ENCODE results near the gene DGKG.

The DGKG gene

DNA sequence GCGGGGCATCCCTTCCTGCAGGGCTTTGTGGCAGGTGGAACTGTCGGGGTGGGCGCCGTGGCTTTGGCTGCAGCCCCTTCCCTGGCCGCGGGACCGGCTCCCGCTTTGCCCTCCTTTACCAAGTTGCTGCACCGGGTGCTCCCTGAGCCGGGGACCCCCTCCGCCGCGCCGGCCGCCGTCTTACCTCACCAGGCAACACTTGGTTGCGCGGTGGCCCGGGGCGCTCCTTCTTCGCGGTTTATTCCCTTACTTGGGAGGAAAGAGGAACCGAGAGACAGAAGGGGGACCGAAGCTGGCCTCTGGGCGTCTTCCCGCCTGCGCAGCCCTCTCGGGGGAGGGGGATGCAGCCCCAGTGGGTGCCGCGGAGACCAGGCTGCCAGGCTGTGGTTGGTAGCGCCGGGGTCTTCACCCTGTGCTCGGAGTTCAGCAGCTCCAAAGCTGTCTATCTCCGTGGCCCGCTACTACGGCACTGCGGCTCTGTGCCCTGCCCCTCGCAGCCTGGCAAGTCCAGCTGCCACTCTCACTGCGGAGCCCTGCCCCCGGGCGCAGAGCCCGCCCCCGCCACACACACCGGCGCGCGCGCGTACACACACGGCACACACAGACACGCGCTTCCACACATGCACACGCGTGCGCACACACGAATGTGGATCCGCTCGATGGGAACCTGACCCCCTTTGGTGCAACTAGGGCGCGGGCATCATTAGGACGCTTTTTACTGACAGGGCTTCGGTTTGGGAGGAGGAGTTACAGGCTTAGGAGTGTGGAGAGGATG is at the start of gene DGKG:
DGKG (minus strand) TSS at position 473 of the 775 bp plus-strand sequence. CDS start 41,775 bp downstream, outside the sequence.
- no peak for DNase-seq

DNA sequence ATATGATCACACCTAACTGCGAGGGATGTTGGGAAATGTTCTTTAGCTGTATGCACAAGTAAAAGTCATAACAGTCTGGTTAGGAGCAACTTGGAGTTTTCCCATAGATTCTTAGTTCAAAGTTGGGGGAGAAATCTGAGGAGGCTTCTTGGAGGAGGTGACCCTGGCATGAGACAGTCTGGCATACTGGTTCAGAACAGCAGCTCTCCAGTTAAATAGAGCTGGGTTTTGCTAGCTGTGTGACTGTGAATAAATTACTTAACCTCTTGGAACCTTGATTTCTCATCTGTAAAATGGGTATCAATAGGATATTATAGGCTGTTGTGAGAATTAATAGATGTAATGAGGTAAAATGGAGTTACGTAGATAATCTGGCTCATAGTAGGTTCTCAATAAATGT is 49.1 kb upstream of the DGKG start:
- no peak for DNase-seq

DNA sequence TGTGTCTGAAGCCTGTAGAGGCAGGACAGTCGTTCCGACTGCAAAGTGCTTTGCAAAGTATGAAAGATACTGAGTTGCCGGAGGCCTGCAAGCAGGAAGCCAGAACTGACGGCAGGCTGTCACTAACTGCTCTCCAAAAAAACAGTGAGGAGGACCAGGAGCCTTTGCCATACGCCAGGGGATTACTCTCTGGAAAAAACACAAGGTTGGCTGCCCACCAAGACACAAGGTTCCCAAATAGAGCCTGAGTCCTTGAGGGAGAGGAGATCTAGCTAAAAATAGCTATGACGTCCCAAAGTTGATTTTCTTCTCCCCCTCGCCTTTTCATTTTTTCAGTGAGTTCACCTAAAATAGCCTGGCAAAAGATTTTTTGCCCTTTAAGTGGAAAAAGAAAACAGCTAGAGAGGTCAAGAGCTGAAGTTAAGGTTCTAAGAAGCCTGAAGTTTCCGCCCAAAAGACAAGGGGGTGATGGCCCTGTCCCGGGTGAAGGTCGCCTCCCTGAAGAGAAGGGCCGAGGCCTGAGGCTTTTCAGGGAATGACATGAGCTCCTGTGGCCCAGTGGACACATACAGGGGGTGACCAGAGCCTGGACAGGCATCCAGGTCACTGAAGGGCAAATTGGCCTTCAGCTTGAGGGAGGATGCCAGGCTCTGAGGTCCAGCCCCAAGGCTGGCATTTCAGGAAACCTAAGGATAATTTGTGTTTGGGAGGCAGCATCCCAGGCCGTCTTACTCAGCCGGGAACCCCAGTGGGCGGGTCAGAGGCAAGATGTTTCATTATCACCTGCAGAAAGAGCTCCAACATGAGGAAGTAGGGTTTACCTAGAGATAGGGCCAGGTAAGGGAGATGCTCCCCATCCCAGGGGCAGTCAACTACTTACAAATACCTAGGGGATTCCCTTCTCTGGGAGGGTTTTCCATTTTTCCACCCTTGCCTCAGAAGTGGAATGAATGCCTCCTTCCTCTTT is 44.9 kb upstream of the DGKG start:
- DNase-seq = no peak

DNA sequence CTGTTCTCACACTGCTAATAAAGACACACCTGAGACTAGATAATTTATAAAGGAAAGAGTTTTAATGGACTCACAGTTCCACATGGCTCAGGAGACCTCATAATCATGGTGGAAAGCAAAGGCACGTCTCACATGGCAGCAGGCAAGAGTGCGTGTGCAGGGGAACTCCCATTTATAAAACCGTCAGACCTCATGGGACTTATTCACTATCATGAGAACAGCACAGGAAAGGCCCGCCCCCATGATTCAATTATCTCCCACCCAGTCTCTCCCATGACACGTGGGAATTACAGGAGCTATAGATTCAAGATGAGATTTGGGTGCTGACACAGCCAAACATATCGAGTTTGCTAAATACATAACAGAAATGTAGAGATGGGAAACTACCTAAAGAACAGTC is 39.5 kb upstream of the DGKG start:
- DNase-seq = no peak

DNA sequence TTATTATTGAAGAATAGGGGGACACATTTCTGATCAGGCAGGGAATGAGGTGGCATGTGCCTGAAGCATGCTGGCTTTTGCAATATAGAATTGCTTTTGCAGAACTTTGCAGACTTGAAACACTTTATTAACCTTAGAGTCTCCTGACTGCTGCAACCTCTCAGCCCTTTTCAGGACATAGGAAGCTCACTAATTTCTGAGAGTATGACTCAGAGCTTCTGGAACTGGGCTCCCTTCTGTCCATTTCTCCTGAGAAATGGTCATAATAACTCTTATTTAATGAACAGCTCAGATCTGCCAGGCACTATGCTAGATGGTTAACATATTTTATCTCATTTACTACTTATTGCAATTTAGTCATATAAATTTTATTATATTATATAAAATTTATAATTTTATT is 38.6 kb upstream of the DGKG start:
- DNase-seq = no peak

DNA sequence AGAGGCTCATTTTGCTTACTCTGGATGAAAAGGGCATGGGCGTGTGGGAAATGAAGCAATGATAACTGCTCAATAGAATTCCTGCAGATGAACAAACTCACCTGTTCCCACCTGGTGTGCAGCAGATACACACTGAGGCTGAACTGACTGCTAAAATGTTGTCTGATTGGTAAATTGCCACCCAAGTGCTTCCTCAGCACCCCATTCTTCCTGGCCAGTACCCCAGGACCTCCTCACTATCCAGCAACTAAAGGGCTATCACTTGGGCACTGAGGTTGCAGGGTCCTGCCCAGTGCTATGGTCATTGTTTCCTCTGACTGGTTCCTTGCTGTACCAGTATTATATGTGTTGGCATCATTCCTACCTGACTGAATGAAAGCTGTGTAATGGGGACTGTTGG is 38.0 kb upstream of the DGKG start:
- no peak for DNase-seq

DNA sequence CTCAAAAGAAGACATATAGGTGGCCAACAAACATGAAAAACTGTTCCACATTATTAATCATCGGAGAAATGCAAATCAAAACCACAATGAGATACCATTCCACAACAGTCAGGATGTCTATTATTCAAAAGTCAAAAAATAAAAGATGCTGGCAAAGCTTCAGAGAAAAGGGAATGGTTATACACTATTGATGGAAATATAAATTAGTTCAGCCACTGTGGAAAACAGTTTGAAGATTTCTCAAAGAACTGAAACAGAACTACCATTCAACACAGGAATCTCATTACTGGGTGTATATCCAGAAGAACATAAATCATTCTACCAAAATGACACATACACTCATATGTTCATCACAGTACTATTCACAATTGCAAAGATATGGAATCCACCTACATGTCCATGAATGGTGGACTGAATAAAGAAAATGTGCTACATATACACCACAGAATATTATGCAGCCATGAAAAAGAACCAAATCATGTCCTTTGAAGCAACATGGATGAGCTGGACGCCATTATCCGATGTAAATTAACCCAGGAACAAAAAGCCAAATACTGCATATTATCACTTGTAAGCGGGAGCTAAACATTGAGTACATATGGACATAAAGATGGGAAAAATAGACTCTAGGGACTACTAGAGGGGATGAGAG is 32.7 kb upstream of the DGKG start:
- DNase-seq = no peak

DNA sequence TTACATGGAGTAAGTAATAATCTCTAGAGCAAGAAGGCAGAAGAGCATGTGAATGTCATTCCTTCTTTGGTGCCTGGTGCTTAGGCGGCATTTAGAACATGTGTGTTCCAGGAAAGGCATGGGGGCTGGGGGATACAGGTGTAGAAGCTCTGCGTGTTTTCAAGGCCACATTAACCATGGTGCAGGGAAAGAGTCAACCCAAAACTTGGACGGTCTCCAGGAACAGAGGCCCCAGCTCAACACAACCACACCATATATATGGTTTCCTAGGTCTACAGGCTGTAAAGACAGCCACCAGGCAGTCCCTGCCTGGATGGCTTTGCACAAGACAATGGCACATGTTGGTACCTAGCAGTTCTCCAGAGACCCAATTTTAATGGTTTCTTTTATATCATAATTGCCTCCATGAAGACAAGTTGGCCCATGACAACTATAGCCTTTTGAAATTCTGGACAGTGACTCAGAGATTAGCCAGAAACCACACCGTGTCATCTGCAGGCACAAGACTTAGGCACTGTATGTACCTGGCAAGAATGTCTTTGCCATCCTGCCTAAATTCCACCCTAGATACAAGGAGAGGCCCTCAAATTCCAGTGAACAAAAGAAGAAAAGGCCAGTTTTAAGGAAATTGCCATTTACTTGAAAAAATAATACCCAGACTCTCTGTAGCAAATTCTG is 25.0 kb upstream of the DGKG start:
- no peak for DNase-seq

DNA sequence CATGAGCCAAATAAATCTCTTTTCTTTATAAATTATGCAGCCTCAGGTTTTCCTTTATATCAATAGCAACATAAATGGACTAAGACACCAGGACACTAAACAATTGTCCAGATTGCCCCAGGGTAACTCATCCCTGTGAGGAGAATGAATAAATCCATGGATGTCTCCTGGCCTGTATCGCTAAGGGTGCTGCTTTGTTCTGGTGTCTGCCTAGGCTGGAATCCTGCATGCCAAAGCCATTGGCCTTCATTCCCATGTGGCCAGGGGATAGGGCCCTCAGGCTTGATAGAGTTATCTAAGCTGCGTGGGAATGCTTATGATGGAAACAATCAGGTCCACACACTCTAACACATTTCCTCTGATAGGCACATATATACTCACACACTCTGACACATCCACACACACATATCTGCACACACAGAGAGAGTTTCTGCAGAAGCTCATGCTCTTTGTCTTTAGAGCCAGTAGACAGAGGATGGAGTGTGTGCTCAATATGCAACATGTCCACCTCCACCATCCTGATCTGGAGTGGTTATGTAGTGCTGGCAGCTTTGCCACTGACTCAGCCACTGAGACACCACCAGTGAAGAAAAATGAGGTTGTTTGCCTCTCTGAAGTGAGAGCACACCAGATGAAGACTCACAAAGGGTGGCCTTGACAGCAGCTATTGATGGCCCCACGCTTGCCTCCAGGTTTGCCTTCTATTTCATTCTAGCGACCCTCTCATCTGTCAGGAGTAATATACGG is 24.0 kb upstream of the DGKG start:
- DNase-seq = no peak

DNA sequence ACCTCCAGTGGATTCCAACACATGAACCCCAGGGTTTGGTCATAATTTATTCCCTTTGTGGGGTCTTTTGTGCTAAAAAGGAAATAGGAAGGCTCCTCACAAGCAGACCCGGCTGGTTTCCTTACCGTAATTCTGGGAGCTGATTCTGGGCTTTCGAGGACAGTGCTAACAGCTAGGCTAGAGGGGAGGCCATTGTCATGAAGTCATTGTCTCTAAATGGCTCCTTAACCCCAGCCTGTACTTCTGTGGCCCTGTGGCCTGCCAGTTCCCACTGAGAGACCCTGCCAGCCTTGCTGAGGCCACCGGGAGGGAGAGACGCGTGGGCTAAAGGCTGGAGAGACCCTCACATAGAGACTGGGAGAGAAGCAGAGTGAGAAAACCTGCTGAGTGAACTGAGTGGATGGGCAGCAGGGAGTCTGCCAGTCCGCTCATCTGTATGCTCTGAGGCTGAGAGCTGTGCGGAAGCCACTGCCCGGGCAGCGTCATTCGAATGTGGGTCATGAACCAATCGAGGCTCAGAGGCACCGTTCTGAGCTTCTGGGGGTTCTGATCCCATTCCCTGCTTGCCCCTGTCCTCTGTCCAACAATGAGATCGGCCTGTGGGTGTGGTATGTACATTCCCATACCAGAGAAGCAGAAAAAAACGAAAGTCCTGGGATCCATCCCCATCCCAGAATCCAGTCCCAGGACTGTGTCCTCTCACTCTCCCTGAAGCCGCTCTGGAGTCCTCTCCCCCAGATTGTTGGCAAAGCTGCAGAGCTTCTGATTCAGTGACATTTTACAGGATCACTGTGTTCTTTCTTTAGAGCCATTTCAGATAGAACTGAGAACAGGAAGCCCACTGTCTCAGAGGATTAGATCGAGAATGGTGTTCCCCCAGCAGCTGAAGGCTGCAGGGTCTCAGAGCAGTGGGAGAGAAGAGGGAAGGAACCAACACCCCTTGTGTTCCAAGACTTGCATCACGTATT is 21.3 kb upstream of the DGKG start:
- no peak for DNase-seq

DNA sequence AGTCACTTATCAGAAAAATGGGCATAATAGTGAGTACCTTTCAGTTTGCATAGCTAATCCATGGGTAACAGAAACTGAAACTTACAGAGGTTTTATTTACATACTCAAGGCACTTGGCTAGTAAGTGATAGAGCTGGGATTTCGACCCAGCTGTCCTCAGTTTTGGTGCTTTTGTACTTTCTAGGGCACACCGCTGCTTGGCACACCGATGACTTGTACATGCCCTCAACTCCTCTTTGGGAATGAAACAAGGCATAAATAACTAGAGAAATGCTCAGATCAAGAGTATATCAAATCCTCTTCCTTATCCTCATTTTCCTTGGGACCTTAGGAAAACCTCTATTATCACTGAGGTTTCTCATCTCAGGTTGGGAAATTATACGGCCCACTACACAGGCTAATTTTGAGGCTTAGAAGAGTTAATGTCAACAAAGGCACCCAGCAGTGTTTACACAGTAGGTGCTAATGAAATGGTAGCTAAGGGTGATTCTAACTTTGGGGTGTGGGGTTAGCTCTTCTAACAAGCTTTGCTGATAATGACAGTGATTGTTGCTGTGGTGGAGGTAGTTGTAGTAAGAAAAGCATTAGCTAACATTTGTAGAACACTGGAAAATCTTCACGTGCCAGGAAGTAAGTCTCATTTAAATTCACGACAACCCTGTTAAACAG is 20.3 kb upstream of the DGKG start:
- no peak for DNase-seq

DNA sequence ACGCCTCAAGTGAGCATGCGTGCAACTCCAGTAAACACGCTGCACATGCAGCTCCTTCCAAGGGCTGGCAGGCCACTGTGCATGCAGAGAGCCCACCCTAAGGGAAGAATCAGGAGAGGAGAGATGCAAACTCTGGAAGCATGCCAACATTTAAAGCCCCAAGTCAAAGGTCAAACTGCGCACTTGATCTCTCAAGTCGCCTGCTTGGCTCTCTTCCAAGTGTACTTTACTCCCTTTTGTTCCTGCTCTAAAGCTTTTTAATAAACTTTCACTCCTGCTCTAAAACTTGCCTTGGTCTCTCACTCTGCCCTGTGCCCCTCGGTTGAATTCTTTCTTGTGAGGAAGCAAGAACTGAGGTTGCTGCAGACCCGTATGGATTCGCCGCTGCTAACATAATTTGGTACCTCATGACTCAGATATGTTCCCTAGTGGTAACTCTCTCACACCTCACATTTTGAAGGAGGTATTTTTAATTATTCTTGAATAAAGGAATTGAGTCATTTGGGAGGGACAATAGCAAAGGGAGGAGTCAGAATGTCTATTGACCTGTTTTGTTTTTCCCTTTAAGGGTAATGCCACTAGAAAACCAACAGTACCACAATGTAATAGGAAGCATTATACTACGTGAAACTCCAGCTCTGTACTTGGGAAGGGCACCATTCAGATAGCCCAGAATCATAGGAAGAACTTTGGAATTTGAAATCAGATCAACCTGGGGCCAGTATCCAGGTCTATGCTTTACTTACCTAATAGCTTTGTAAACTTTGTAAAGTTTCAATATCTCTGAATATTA is 19.6 kb upstream of the DGKG start:
- DNase-seq = no peak

DNA sequence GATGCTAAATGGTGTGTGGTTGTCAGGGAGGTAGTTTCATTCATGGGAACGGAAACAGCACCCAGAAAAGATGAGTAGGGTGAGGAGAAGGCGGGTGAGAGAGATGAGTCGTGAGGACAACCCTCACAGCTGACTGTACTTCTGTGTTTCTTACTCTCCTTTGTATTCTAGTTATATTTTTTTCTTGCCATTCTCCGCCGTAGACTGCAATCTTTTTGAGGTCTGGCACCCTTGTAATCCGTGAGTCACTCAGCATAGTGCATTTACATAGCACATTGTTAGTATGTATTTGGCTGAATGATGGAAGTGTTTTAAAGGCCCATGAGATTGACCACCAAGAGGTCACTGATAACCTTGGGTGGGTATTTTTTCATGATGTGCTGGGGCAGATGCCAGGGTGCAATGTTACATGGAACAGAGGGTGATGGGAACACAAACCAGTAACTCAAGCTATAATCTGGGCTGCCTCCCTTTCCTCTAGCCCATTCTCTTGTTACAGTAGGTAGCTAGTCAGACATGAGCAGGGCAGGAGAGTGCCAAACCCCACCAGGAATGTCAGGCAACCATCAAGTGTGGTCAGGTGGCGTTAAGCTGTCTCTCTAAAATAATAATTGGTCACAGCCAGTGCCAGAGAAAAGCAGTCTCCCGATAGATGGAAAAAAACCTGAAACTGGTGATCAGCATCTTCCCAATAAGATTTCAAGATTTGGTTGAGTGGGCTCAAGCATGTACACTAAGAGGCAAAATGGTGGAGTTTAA is 18.8 kb upstream of the DGKG start:
- no peak for DNase-seq

DNA sequence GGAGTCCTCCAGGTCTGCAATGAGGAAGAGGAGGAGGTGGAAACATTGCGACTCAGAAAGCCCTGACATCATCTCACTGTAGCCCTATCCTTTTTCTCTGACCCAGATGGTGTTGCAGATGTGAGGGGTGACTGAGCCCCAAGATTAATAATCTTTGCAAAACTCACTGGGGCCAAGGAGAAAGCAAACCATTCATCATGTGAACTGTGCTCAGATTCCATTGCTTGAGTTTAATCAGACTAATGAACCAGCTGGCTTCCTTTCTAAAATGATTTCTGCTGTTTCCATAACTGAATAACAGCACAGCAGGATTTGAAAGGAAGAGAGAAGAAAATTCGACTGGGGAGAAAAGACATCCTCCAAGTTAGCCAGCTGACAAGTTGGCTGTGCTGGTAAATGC is 13.4 kb upstream of the DGKG start:
- DNase-seq = no peak

DNA sequence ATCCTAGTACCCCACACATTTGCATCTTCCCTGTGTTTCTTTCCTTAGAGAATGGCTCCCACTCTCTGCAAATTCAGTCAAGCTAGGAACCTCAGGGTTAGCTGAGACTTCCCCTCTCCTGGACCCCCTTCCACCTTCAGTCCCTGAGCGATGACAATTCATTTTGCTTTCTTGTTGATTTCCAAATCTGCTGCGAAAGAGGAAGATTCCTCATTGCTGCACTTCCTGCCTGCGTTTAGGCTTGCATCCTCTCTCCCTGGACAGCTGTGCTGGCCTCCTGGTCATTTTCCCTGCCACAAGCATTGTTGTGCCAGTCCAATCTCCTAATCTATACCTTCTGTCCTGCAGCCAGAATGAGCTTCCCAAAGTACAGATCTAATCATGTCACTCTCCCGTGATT is 12.3 kb upstream of the DGKG start:
- DNase-seq = no peak

DNA sequence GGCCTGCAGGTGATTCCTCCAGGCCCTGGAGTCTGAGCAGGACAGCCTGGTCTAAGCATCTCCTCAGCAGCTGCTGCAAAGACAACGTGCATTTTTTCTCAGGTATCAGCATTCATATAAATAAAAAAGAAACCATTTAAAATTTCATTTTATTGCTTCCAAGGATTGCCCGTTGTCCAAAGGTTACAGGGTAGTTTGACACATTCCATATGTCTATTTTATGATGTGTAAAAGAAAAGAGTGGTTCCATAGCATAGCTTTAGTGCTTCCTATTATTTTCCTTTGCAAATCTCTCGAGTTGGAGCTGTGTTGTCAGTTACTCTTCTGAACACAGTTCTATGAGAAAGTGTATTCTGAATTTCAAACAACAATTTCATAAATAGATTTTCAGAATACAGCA is 7.2 kb upstream of the DGKG start:
- DNase-seq = no peak

DNA sequence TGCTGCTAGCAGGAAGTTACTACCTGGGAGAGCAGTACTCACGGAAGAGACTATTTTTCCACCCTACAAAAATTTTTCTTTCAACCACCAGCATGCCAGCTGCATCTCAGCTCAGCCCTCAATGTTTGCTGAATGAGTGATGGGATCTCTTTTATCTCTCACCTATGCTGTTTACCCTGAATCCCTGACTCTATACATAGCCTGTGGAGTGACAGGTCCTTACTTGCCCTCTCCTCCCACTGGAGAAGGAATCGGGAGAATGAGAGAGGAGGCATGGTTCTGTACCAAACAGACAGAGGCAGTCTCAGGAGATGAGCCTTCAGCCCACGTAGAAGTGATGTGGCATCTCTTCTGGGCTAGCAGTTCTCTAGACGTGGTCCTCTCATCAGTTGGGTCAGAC is 6.7 kb upstream of the DGKG start:
- no peak for DNase-seq

DNA sequence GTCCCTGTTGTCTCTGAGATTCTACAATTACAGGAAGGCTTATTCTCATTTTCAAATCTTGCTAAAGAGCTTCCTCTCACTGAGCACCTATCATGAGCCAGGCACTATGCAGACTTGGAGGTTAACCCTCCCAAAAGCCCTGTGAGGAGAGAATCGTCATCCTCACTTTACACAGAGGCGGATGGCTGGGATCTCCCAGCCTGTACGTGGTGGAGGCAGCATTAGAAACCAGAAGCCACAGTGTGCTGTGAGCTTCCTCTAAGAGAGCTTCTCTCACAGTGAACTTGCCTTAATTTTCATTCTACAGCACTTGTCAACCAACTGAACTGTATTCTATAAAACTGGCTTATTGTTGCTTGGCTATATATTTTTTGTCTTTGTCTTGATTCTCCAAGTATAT is 6.1 kb upstream of the DGKG start:
- no peak for DNase-seq

DNA sequence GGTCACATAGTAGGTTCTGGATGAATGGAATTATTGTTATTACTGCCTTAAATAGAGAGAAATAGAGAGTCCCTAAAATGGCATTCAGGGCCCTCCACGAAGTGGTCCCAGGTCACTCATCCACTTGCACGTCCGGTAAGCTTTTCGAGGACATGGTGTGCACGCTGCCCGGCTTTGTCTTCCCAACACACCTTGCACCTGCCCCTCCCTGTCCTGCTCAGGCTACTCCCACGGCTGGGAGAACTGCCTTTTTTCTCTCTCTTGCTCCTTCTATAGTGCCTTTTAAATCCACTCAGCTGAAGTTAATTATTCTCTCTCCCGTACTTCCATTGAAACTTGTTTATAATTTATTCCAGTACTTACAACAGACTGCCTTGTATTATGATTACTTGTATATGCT is 5.6 kb upstream of the DGKG start:
- no peak for DNase-seq

Data from CD4-positive, alpha-beta T cell treated with Interleukin-4 for 4 hours (primary cell).